Left lung (tissue), 10 donors: ENCODE data around the gene MARCHF2. TPM values are rescaled to one million over a fixed set of nuclear protein-coding genes. Genes with fewer than 3 reads are reported as not detected.

ENCODE experiments used
- ATAC-seq: fragments of 200-7000 bp; cut with Tn5 transposase; one replicate; pipeline ENCODE4 v1.9.1; 2020; ENCODE audit warnings: moderate library complexity
- DNase-seq, 4 donors: peaks; one replicate each; pipeline ENCODE4 v3.0.0-alpha.2; 2013 to 2020
- H3K27ac ChIP-seq, 2 donors: fragments of 200-600 bp; sonication (generic) in 1 of 2; one replicate each; pipeline versions ENCODE4 v1.5.0 to v1.8.0; 2020 to 2021
- H3K27me3 ChIP-seq, 2 donors: fragments of 200-600 bp; sonication (generic) in 1 of 2; one replicate each; pipeline versions ENCODE4 v1.5.0 to v1.8.0; 2020 to 2021
- H3K36me3 ChIP-seq, 2 donors: fragments of 200-600 bp; sonication (generic) in 1 of 2; one replicate each; pipeline versions ENCODE4 v1.5.0 to v1.8.0; 2020 to 2021
- H3K4me1 ChIP-seq, 2 donors: fragments of 200-600 bp; one replicate each; pipeline ENCODE4 v1.8.0; 2021
- H3K4me3 ChIP-seq, 2 donors: fragments of 200-600 bp; sonication (generic) in 1 of 2; one replicate each; pipeline versions ENCODE4 v1.5.0 to v1.8.0; 2020 to 2021; ENCODE audit warnings: mild to moderate bottlenecking in 1 of 2
- H3K9me3 ChIP-seq, 2 donors: fragments of 200-600 bp; sonication (generic) in 1 of 2; one replicate each; pipeline versions ENCODE4 v1.5.0 to v1.8.0; 2020 to 2021
- intact Hi-C, 2 donors: fragments of 100-400 bp; cut with DNase I; formaldehyde crosslinking; loops; one replicate each; pipeline versions ENCODE4 v1.11.2 to v1.14.2; 2022
- polyA plus RNA-seq, 6 donors: library from polyadenylated mRNA; unstranded; fragments of 120-200 nt; gene quantifications; one replicate each; pipeline ENCODE4 v1.2.1, GENCODE V29; 2013; ENCODE audit not compliant: insufficient read length in 6 of 6
- total RNA-seq, 2 donors: library from RNA; stranded (reverse); fragmentation: NEBNext Ultra II Directional; extraction: Animal tissue kit (Norgen Biotek cat#: 25700); gene quantifications; one replicate each; pipeline ENCODE4 v1.2.1, GENCODE V29; 2021
- TF ChIP-seq, protein P1 (sequence below), 2 donors: fragments of 200-600 bp; sonication (generic) in 1 of 2; IDR thresholded peaks; one replicate each; pipeline versions ENCODE4 v1.5.0 to v1.8.0; 2021; ENCODE audit warnings: antibody characterized with exemption in 2 of 2
- donor health status: DM: no; HTN: yes; CAD: no.
- donor health status: DM: no; HTN: no; CAD: no.

MARCHF2 gene
- total and polyA plus RNA-seq, 8 donors = 9.1 to 54.6 (median 12.5) TPM

DNA sequence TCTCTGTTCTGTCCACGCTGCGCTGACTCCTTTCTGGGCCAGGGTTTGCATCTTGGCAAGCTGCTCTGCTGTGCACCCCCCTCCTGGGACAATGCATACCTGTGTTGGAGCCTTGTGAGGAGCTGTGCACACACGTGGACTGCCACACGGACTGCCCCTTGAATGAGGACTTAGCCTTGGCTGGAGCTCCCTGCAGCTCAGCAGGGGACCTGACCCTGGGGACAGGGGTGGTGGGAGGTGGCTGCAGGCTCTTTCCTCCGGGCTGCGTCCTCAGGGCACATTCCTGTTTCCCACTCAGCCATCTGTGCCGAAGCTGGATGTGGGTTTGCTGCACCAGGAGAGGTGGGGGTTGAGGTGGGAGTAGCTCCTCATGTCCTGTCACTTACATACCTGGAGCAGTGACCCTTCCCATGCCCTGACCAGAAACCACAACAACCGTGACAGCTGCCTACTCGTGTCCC, 14.8 kb upstream of the MARCHF2 start:
- Histone ChIP-seq H3K4me3 (no peak overlapping the region), H3K27ac (no peak overlapping the region), H3K9me3 (no peaks in the 10 kb centered on the region), H3K4me1 (peaks cover 15 to 48% of the 10 kb centered on the region in 2 donors), H3K36me3 (peaks cover 0 to 42% of the 10 kb centered on the region in 2 donors), H3K27me3 (no peaks in the 10 kb centered on the region)
- DNase-seq = no peak
- ATAC-seq = no peak
- intact Hi-C loops = no loop called here
- TF ChIP-seq, protein P1, sequence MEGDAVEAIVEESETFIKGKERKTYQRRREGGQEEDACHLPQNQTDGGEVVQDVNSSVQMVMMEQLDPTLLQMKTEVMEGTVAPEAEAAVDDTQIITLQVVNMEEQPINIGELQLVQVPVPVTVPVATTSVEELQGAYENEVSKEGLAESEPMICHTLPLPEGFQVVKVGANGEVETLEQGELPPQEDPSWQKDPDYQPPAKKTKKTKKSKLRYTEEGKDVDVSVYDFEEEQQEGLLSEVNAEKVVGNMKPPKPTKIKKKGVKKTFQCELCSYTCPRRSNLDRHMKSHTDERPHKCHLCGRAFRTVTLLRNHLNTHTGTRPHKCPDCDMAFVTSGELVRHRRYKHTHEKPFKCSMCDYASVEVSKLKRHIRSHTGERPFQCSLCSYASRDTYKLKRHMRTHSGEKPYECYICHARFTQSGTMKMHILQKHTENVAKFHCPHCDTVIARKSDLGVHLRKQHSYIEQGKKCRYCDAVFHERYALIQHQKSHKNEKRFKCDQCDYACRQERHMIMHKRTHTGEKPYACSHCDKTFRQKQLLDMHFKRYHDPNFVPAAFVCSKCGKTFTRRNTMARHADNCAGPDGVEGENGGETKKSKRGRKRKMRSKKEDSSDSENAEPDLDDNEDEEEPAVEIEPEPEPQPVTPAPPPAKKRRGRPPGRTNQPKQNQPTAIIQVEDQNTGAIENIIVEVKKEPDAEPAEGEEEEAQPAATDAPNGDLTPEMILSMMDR (IDR thresholded peaks at IDR 0.05) = no peak

DNA sequence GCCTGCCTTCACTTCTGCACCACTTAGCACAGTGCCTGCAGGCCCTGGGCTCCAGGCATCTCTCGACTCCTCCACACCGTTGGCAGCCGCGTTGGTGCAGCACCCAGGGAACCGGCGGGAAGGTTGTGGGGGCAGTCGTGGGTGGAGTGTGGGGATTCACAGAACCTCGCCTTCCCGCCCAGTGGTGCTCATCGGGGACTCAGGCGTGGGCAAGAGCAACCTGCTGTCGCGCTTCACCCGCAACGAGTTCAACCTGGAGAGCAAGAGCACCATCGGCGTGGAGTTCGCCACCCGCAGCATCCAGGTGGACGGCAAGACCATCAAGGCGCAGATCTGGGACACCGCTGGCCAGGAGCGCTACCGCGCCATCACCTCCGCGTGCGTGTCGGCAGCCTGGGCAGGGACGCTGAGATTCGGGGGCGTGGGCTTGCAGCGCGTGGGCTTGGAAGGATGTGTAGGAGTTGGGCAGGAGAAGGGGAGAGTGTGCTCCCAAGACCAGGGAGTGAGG, 13.4 kb upstream of the MARCHF2 start:
- no peak for ATAC-seq

DNA sequence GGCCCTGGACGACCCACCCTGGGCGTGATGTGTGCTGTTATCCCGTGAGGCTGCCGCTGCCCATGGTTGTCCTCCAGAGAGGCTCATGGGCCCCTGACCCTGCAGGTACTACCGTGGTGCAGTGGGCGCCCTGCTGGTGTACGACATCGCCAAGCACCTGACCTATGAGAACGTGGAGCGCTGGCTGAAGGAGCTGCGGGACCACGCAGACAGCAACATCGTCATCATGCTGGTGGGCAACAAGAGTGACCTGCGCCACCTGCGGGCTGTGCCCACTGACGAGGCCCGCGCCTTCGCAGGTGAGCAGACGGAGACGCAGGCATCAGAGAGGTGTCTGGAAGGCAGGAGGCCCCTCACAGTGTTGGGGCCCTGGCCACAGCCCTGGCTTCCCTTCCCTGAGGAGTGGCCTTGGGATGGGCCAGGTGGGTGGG, 11.1 kb upstream of the MARCHF2 start:
- no peaks in the 10 kb centered on the region for H3K9me3 ChIP-seq
- peaks cover 0 to 12% of the 10 kb centered on the region in 2 donors for H3K4me1 ChIP-seq
- H3K27me3 ChIP-seq = no peaks in the 10 kb centered on the region
- intact Hi-C loops = loop anchor here in 1 of 2 donors (5.0 kb wide), 1 partner anchor 50 kb away; no protein-coding TSS in a partner anchor
- DNase-seq (no peak), ATAC-seq (no peak)
- TF ChIP-seq, protein P1 (IDR thresholded peaks at IDR 0.05) = no peak
- no peak overlapping the region for H3K27ac ChIP-seq
- peaks cover 0 to 71% of the 10 kb centered on the region in 2 donors for H3K36me3 ChIP-seq
- no peak overlapping the region for H3K4me3 ChIP-seq

More for the DNA sequence above, 13.4 kb upstream of the MARCHF2 start:
- intact Hi-C loops = loop anchor here in 1 of 2 donors (5.0 kb wide), 1 partner anchor 47 kb away; no protein-coding TSS in a partner anchor
- peaks cover 0 to 56% of the 10 kb centered on the region in 2 donors for H3K36me3 ChIP-seq
- H3K27ac ChIP-seq = no peak overlapping the region
- TF ChIP-seq, protein P1 (IDR thresholded peaks at IDR 0.05) = no peak
- no peak overlapping the region for H3K4me3 ChIP-seq
- DNase-seq = no peak
- H3K27me3 ChIP-seq = no peaks in the 10 kb centered on the region
- H3K9me3 ChIP-seq = no peaks in the 10 kb centered on the region
- H3K4me1 ChIP-seq = peaks cover 6 to 34% of the 10 kb centered on the region in 2 donors

DNA sequence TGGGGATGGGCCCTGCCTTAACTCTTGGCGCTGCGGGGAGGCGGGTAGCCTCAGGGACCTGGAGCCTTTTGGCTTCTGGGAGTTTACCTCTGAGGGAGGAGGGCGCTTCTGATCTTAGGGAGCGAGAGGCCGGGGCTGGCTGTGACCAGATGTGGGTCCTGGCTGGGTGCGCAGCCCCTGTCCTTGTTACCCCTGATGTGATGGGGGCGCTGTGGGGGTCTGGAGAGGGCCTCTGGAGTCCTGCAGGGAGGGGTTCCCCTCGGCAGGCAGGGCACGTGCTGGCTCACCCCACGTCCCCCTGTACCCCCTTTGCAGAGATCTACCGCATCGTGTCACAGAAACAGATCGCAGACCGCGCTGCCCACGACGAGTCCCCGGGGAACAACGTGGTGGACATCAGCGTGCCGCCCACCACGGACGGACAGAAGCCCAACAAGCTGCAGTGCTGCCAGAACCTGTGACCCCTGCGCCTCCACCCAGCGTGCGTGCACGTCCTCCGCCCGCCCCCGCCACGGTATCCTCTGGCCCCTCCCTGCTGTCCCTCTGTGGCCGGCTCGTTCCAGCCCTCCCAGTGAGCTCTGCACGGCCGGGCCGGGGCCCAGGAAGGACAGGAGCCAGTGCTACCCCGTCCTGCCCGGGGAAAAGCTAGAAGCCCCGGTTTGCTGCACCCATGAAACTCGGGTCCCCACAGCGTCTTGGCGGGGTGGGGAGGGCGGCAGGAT, 9.8 kb upstream of the MARCHF2 start:
- TF ChIP-seq, protein P1 (IDR thresholded peaks at IDR 0.05) = no peak
- no peak for ATAC-seq
- Histone ChIP-seq H3K4me3 (no peak overlapping the region), H3K27ac (no peak overlapping the region), H3K27me3 (no peaks in the 10 kb centered on the region), H3K9me3 (no peaks in the 10 kb centered on the region), H3K4me1 (no peaks in the 10 kb centered on the region), H3K36me3 (peaks cover 0 to 71% of the 10 kb centered on the region in 2 donors)
- intact Hi-C loops = loop anchor here in 1 of 2 donors (5.0 kb wide), 1 partner anchor 51 kb away; no protein-coding TSS in a partner anchor
- DNase-seq = no peak

DNA sequence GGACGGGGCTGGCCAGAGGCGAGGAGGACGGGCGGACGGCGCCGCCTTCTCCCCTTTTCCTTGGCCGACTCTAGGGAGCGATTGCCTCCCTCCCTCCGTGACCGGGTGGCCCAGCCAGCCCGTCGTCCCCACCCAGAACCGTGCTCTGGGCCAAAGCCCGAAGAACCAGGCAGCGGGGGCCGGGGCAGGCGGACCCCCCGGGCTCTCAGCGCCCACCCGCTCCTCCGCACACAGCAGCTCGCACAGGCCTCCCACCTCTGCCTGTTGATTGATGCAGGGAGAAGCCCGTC, 9.3 kb upstream of the MARCHF2 start:
- Histone ChIP-seq H3K27ac (no peak overlapping the region), H3K27me3 (no peaks in the 10 kb centered on the region), H3K4me1 (no peaks in the 10 kb centered on the region), H3K36me3 (peaks cover 0 to 71% of the 10 kb centered on the region in 2 donors), H3K9me3 (no peaks in the 10 kb centered on the region), H3K4me3 (no peak overlapping the region)
- ATAC-seq = no peak
- intact Hi-C loops = loop anchor here in 1 of 2 donors (5.0 kb wide), 1 partner anchor 51 kb away; no protein-coding TSS in a partner anchor
- no peak for DNase-seq
- TF ChIP-seq, protein P1 (IDR thresholded peaks at IDR 0.05) = no peak
